ENCODE data around the gene KRTAP10-4.
"Not testable (repeated sequence)": the region's sequence is repeated elsewhere in the genome, so short reads cannot be mapped to it uniquely, and the experiment has no call there.

Gene KRTAP10-4

DNA sequence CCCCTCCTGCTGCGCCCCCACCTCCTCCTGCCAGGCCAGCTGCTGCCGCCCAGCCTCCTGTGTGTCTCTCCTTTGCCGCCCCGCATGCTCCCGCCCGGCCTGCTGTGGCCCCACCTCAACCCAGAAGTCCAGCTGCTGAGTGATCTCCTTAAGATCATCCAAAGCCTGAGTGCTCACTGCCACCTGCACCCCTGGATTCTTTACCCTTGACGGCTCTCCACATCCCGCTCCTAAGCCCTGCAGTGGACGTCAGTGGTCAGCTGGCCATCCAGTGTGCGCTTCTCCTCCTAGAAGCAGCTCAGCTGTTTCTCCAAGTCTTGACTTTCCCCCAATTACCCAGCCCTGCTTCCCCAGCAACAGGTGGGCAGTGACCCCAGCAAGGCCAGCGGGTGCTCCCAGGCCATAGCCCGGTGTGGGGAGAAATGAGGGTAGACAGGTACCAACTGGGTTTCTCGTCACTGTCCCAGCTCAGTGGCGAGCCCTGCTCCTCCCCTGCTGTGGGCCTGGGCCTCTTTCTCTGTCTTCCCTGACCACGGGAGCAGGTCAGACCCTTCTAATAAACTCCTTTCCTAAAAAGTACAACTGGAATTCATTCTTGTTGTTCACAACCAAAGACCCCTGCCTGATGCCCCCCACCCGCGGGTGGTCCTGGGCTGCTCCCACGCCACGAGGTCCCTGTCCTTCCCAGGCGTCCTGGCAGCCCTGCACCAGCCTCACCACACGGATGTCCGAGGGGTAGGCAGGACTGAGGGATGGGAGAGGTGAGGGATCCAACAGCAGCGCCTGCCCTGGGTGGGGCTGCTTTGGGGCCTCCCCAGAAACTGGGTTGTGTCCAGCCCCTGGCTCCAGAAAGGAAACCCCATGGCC lies 28.3 kb downstream of the KRTAP10-4 start:
- no peak for DNase-seq

DNA sequence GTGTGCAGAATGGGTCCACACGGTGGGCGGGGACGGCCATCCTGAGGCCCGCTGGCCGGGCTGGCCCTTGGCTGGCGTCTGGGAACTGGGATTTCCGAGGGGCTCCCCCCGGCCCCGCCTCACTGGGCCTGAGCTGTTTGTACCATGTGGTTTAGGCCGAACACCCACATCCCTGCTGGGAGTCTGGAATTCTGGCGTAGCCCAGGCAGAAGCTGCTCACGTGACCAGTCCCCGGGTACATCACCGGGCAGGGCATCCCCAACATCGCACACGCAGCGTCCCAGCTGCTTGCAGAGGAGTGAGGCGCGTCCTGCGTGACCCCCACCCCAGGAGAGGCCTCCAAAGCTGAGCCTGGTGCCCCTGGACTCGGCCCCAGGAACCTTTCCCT lies 28.9 kb downstream of the KRTAP10-4 start:
- no peak for DNase-seq

DNA sequence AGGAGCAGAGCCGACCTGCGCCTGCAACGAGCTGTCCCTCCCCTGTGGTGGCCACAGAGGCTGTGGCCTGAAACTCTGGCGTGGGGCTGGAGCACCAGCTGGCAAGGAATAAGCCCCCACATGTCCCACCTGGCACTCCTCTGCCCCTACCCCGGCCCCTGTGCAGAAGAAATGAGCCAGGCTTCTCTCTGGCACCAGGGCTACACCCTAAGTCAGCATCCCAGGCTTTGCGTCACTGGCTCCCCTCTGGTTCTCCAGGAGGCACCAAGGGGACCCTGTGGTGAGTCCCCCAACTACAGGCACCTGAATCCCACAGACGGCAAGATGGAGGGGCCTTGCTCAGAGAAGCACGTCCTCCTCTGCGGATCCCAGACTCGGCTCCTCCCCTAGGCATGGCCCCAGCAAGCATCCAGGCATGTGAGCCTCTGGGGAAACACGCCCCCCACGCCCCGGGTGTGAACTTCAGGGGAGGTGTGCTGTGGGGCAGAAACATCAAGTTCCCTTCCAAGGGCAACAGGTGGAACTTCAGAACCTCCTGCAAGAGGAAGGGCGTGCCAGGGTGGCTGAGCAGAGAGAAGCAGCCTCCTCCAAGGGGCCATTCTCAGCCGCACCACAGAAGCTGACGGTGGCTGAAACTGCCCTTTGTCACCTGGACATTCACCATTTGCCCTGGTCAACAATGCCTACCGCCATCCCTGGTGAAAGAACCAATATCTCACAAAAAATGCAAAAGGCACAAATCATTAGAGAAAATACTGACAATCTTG lies 29.8 kb downstream of the KRTAP10-4 start:
- DNase-seq: no peak

DNA sequence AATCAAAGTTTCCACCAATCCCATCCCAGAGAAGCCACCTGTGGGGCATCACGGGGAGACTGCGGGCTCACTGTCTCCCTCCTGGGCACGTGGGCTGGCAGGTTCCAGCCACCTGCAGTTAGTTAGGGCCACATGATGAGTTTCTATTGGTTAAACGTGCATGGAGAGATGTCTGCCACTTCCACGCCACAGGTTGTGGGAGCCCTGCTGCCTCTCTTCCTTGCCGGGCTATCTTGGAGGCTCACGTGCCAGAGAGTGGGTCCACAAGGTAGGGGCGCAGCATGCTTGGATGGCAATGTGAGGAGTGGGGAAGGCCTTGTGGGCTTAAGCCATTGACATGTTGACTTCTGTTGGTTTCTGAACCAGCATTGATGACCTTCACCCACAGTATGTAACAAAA lies 30.4 kb downstream of the KRTAP10-4 start:
- DNase-seq: no peak

DNA sequence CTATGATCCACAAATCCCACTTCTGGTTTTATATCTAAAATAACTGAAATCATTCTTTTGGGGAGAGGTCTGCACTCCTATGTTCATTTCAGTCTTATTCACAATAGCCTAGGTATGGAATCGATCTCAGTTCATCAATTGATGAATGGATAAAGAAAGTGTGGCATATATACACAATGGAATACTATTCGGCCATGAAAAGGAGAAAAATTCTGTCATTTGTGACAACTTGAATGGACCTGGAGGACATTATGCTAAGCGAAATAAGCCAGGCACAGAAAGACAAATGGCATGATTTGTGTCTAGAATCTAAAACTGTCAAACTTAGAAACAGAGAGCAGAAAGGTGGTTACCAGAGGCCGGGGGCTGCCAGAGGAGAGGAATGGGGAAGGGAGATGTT lies 33.0 kb downstream of the KRTAP10-4 start:
- no peak for DNase-seq

DNA sequence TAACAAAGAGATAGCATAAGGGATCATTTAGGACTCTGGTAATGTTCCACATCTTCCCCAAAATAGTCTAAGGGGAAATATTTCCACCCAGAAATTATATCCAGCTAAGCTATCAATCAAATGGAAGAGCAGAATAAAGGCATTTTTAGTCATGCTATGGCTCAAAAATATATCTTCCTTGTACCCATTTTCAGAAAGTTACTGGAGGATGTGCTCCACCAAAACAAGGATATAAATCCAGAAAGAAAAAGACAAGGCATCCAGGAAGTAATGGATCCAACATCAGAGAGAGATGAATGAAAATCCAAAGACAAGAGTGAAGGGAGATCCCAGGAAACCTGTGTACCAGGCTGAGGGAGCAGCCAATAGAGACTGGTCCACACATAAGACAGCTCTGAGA lies 35.7 kb downstream of the KRTAP10-4 start:
- no peak for DNase-seq

DNA sequence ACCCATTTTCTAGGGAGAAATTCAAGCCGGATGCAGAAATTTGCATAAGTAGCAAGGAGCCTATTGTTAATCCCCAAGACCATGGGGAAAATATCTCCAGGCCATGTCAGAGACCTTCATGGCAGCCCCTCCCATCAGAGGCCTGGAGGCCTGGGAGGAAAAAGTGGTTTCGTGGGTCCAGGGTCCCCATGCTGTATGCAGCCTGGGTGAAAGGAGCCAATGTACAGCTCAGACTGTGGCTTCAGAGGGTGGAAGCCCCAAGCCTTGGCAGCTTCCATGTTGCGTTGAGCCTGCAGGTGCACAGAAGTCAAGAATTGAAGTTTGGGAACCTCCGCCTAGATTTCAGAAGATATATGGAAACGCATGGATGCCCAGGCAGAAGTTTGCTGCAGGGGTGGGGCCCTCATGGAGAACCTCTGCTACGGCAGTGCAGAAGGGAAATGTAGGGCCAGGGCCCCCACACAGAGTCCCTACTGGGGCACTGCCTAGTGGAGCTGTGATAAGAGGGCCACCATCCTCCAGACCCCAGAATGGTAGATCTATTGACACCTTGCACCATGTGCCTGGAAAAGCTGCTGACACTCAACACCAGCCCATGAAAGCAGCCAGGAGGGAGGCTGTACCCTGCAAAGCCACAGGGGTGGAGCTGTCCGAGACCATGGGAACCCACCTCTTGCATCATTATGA lies 36.8 kb downstream of the KRTAP10-4 start:
- not testable (repeated sequence) for DNase-seq

DNA sequence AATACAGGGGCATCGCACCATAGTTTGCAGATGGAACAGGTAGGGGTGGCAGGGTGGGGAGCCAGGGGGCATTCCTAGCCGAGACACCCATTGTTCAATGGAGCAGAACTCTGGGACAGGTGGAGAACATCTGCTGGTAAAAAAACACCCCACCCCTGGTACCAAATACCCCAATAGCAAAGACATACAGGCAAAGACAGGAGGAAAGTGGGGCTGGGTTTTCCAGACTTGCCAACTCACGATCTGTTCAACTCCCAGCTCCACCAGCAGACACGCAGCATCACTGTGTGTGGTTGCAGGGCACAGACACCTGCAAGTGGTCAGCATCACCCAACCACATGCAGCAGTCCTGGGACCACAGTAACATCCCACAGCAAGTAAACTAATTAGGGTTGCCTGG lies 38.0 kb downstream of the KRTAP10-4 start:
- peak in 1 of 2 experiments; percentile 2 for DNase-seq

DNA sequence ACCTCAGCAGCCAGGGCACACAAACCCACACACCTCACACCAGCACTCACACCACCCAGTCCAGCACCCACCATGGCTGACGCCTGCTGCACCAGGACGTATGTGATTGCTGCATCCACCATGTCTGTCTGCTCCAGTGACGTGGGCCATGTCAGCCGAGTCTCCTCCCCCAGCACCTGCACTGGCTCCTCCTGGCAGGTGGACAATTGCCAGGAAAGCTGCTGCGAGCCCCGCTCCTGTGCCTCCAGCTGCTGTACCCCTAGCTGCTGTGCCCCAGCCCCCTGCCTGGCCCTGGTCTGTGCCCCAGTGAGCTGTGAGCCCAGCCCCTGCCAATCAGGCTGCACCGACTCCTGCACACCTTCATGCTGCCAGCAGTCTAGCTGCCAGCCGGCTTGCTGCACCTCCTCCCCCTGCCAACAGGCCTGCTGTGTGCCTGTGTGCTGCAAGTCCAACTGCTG lies 38.5 kb downstream of the KRTAP10-4 start, which contains the start of gene KRTAP10-8:
KRTAP10-8 (plus strand) TSS at position 51 of the 458 bp plus-strand sequence; CDS start at position 73, 22 bp downstream.
- peak in 1 of 2 experiments; percentile 5 for DNase-seq

DNA sequence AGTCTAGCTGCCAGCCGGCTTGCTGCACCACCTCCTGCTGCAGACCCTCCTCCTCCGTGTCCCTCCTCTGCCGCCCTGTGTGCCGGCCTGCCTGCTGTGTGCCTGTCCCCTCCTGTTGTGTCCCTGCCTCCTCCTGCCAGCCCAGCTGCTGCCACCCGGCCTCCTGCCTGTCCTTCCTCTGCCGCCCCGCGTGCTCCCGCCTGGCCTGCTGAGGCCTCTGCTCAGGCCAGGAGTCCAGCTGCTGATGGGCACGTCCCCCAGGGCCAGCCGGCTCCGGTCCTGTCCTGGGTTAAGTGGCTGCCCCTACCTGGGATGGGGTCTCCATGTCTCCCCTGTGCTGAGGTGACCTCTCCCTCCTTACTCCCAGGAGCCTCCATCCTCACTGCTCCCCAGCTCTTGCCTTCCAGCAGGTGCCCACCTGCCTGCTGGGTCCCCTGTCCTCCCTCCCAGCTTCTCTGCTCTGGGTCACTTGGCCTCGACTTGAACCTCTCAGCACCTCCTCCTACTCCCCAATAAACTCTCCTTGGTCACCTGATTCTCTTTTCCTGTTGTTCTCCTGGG lies 39.2 kb downstream of the KRTAP10-4 start:
- DNase-seq: peak in 1 of 2 experiments; percentile 6

DNA sequence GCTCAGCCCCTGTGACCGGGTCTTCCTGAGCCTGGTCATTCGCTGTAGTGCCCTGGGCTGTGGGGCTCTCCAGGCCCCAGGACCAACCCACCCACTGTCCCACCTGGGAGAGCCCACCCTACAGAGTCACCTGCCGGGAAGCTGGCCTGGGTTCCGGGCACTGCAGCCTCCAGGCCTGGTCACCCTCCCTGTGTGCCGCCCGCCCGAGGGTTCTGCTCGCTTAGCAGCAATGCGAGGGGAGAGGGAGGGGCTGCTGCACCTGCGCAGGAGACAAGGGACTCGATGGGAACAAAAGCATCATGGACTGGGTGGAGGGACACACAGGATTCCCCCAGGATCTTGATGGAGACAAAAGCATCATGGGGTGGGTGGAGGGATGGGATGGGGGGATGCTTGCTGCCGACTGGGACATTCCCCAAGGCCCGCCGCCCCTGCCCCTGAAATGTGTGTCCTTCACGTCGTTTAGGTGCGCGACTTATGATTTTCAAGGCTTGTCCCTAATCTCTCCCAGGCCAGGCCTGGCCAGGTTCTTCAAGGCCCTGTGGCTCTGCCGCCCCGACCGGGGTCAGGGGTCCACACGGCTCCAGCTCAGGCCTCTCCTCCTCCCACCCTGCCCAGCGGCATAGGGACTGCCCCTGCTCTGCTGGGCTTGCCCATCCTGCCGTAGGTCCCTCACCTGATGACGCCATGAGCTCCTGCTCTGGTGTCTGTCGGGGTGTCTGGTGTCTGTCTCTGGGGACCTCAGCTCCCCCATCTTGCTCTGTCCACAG lies 40.0 kb downstream of the KRTAP10-4 start:
- peak in 1 of 2 experiments; percentile 10 for DNase-seq

DNA sequence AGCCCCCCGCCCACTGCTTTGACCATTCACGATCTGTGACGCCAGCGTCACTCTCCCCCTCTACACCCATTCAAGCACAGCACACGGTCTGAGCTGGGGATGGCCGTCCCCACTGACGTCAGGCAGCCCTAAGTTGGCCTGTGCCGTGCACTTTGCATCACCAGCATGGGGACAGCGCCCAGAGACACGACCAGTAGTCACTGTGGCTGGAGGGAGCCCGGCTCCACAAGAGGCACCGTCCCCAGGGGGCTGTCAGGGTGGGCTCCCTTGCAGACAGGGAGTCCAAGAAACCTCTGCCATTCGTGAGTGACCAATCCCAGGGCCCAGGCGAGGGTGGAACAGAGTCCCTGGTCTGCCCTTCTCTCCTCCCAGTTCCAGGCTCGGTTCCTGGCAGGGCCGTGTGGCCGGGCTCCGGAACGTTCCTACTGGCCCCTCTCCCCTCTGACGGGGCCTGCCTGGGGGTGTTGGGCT lies 40.7 kb downstream of the KRTAP10-4 start:
- no peak for DNase-seq

DNA sequence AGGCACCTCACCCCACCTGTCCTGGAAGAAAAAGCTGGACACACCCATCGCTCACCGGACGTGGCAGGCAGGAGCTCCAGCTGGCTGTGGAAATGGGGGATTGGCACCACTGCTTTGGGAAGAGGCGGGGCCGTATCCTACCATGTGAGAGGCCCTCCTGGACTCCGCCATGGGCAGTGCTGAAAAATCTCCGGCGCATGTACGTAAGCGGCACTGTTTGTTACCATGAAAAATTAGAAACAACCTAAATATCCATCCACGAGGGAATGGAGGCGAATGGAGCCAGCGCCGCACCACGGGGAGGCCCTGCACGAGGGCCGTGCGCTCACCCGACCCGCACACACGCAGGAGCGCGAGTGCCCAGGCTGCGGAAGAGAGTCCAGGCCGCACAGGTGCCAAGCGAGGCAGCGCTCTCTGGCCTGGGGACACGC lies 41.4 kb downstream of the KRTAP10-4 start:
- DNase-seq: no peak

DNA sequence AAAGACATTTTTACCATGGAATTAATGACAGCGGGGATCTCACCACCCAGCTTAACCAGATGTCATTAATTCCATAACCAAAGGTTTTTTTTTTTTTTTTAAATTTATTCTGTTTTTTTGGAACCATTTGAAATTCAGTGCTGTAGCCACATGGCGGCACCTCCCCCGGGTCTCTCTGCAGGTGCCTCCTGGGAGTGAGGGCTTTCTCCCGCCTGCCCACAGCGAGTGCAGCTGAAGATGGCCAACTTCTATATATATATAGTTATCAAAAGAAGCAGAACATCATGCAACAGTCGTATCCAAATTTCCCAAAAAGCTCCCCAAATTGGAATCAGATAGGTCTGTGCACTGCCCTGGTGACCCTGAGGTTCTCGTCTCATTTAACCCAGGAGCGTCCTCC lies 41.9 kb downstream of the KRTAP10-4 start:
- no peak for DNase-seq

DNA sequence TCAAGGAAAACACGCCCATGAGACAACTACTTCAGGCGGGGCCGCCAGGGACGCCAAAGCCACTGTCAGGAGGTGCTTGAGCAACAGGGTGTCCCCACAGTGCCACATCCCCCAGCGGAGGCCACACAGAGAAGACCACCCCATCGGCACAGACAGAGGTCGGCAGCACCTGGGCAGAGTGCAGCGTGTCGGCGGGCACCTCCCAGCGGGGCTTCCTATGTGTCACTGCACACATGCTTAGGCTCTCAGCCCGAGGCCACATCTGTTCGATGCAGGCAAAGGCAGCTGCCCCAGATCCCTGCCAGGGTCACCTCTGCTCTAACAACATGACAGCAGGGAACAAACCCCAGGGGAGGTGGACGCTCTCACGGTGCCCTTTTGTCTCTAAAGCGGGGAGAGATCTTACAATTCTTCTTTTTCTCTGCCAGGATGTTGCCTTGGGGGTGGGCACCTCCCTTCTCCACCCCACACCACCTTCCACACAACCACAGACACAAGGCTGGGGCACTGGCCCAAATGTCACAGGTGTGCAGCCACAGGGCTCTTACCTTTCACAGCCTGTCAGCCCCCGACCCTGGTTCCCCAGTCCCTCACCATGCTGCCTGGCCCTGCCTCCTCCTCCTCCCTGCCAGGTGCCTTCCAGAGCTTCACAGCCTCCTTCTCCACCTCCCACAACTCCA lies 42.5 kb downstream of the KRTAP10-4 start:
- peak in 1 of 2 experiments; percentile 11 for DNase-seq

DNA sequence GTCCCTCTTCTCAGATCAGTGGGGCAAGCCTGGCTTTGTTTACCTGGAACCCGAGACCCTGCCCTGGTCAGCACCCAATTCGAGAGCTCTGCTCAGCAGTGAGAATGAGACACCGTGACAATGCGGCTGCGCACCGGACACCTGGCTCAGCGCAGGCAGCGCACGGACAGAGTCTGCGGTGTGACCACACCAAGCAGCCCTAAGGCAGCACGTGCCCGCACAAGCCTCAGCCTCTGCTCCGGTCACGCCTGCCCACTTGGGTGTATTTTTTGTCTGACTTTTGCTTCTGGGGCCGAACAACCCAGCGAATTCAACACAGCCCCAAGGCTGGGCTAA lies 43.0 kb downstream of the KRTAP10-4 start:
- no peak for DNase-seq

DNA sequence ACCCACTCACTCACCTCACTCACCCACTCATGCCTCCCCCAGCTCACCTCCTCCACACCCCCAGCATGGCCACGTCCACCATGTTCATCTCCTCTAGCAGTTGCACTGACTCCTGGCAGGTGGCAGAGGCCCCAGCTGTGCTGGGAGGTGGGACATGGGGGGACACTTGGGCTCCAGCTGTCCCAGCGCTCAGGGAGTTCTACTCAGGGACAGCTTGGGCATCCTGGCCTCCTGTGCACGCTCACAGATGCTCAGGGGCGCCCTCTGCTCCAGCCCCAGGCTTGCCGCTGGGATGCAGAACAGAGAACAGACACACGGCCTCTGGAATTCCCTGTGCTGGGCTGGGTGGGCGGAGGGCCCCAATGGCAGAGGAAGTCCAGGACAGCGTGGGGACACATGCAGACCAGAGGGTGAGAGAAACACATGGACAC lies 43.6 kb downstream of the KRTAP10-4 start:
- DNase-seq: no peak

DNA sequence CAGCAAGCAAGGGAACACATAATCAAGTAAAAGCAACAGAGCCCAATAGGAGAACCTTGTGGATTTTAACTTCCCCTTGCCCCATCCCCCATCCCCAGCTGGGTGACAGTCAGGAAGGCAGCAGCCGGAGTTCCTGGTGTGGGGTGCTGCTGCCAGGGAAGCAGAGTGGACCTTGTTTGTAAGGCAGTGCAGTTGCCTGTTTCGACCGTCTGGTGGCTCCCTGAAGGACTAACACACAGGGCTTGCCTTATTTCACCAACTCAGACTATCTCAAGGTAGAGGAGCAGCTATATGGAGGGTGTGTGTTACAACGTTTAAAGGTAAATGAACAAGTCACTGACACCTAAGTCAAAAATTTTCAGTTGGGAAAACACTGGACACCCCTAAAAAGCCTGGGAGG lies 45.0 kb downstream of the KRTAP10-4 start:
- peak; percentile 32 to 37 for DNase-seq

DNA sequence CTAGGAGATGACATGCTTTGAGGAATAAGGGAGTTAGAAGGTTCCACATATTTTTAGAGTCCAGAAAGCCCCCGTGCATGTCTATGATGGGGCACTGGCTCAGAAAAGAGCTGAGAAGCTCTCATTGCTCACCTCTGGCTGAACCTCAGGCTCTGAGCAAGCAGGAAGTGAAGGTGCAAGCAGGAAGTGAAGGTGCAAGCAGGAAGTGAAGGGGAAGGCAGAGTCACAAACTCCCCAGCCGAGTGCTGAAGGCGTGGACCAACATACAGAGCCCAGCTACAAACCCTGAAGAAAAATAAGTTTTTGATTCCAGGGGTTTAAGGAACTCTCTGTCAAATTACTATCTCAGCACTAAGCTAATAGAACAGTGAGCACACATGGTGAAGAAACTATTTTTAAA lies 45.4 kb downstream of the KRTAP10-4 start:
- peak; percentile 38 to 51 for DNase-seq

DNA sequence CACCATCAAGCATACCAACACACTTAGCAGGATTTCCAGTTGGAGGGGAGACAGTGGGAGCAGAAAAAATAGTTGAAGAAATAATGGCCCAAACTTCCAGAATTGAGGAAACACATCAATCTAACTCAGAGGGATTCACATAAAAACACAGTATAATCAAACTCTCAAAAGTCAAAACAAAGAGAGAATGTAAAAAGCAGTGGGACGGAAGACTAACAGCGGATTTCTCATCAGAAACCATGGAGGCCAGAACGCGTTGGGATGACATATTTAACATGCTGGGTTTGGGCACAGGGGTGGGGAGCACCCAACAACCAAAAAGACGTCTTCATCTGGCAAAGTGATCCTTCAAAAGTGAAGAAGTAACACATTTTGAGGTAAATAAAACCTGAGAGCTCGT lies 46.4 kb downstream of the KRTAP10-4 start:
- DNase-seq: no peak

DNA sequence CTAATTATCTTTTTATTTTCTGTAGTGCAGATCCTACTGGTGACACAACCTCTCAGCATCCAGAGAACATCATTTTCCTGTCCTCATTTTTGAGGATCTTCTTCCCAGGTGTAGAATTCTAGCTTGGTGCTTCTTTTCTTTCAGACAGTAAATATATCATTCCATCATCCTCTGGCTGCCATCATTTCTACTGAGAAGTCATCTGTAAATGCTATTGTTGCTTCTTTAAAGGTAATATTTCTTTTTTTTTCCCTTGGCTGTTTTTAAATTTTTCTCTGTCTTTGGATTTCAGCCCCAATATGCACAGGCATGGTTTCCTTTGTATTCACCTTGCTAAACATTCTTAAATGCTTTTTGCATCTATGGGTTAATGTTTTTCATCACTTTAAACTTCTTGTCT lies 50.0 kb downstream of the KRTAP10-4 start:
- DNase-seq: no peak

Measured in activated T-cell treated with anti-CD3 and anti-CD28 coated beads, Interleukin-2, amount 50 U/mL, for 48 hours (primary cell).